Stimulated activated CD4-positive, alpha-beta T cell treated with anti-CD3 and anti-CD28 coated beads, Interleukin-1b, Interleukin-23, amount 100 ng/mL, for 48 hours (primary cell): ENCODE data around the gene GATA6.
"Not testable (repeated sequence)": the region's sequence is repeated elsewhere in the genome, so short reads cannot be mapped to it uniquely, and the experiment has no call there.

ENCODE experiments used
- DNase-seq: peaks from one replicate; pipeline ENCODE4 v3.0.0-alpha.2; 2020

The GATA6 gene

GRCh38 chr18:22184573-22184972 is 15.2 kb downstream of the GATA6 start:
- not testable (repeated sequence) for DNase-seq

GRCh38 chr18:22185273-22185672 is 15.9 kb downstream of the GATA6 start:
- no peak for DNase-seq

GRCh38 chr18:22185771-22186386 is 16.5 kb downstream of the GATA6 start:
- no peak for DNase-seq

GRCh38 chr18:22186484-22186971 is 17.1 kb downstream of the GATA6 start:
- no peak for DNase-seq

- DNase-seq = no peak
Measured at GRCh38 chr18:22188559-22189267, 19.3 kb downstream of the GATA6 start.

- DNase-seq = no peak
Measured at GRCh38 chr18:22189449-22190166, 20.2 kb downstream of the GATA6 start.

GRCh38 chr18:22191346-22191695 is 21.9 kb downstream of the GATA6 start:
- no peak for DNase-seq

- DNase-seq = no peak
Measured at GRCh38 chr18:22191923-22192322, 22.5 kb downstream of the GATA6 start.

- DNase-seq = no peak
Measured at GRCh38 chr18:22193466-22193865, 24.1 kb downstream of the GATA6 start.

GRCh38 chr18:22194151-22194598 is 24.8 kb downstream of the GATA6 start:
- no peak for DNase-seq

GRCh38 chr18:22195052-22195451 is 25.7 kb downstream of the GATA6 start:
- no peak for DNase-seq

GRCh38 chr18:22196943-22197342 is 27.6 kb downstream of the GATA6 start:
- not testable (repeated sequence) for DNase-seq

GRCh38 chr18:22197668-22198067 is 28.3 kb downstream of the GATA6 start:
- DNase-seq = no peak

- DNase-seq = no peak
Measured at GRCh38 chr18:22198163-22198562, 28.8 kb downstream of the GATA6 start.

GRCh38 chr18:22199005-22199404 is 29.6 kb downstream of the GATA6 start:
- DNase-seq = no peak

- no peak for DNase-seq
Measured at GRCh38 chr18:22200611-22201225, 31.3 kb downstream of the GATA6 start.

- DNase-seq = no peak
Measured at GRCh38 chr18:22203035-22203434, 33.6 kb downstream of the GATA6 start.

- no peak for DNase-seq
Measured at GRCh38 chr18:22203536-22204213, 34.3 kb downstream of the GATA6 start.

- no peak for DNase-seq
Measured at GRCh38 chr18:22204214-22204536, 34.8 kb downstream of the GATA6 start.

- DNase-seq = no peak
Measured at GRCh38 chr18:22204996-22205395, 35.6 kb downstream of the GATA6 start.

GRCh38 chr18:22207021-22207758 is 37.8 kb downstream of the GATA6 start:
- DNase-seq = no peak

GRCh38 chr18:22210311-22210754 is 40.9 kb downstream of the GATA6 start:
- DNase-seq = no peak
